ENCODE measurements around the gene LRRC32.

DNA sequence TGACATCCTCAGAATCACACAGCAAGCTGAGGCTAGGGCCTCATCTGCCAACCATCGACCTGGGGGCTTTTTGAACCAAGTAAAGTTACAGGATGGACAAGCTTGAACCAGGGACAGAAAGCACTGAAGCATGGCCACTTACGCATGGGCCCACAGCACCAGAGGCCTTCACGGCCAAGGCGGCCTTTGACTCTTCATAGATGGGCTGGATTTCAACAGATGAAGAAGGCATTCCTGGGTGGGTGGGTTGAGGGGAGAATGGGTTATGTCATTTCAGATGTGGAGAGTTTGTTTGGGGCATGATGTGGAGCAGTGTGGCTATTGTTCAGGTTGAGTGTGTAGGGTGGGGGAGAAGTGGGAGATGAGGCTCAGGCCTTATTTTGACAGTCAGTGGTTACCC, 60.2 kb downstream of the LRRC32 start:
- no peak for TF ChIP-seq TRIM24 (IDR thresholded peaks at IDR 0.05)
- TF ChIP-seq IRF2 (CRISPR knock-in tag; IDR thresholded peaks at IDR 0.05): no peak
- TF ChIP-seq GATA2 (CRISPR knock-in tag; IDR thresholded peaks at IDR 0.05): no peak
